ENCODE measurements around the gene COG5.

DNA sequence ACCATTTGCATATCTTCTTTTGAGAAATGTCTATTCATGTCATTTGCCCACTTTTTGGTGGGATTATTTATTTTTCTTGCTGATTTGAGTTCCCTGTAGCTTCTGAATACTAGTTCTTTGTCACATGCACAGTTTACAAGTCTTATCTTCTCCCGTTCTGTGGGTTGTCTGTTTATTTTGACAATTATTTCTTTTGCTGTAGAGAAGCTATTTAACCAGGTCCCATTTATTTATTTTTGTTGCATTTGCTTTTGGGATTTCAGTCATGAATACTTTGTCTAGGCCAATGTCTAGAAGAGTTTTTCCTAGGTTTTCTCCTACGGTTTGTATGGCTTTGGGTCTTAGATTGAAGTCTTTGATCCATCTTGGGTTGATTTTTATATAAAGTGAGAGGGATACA, 60.9 kb downstream of the COG5 start:
- TF ChIP-seq POLR2A (IDR thresholded peaks at IDR 0.05) = no peak
- TF ChIP-seq, protein P1, sequence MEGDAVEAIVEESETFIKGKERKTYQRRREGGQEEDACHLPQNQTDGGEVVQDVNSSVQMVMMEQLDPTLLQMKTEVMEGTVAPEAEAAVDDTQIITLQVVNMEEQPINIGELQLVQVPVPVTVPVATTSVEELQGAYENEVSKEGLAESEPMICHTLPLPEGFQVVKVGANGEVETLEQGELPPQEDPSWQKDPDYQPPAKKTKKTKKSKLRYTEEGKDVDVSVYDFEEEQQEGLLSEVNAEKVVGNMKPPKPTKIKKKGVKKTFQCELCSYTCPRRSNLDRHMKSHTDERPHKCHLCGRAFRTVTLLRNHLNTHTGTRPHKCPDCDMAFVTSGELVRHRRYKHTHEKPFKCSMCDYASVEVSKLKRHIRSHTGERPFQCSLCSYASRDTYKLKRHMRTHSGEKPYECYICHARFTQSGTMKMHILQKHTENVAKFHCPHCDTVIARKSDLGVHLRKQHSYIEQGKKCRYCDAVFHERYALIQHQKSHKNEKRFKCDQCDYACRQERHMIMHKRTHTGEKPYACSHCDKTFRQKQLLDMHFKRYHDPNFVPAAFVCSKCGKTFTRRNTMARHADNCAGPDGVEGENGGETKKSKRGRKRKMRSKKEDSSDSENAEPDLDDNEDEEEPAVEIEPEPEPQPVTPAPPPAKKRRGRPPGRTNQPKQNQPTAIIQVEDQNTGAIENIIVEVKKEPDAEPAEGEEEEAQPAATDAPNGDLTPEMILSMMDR (IDR thresholded peaks at IDR 0.05) = no peak

Data from heart left ventricle (tissue), 13 donors.